Liver (tissue), 9 donors: Measurements from ENCODE around the gene ANKRD13D. TPM values are rescaled to one million over a fixed set of nuclear protein-coding genes. Genes with fewer than 3 reads are reported as not detected.

Experiments
- DNase-seq: peaks from one replicate; pipeline ENCODE4 v3.0.0-alpha.2; 2017; ENCODE audit warnings: low spot score
- H3K27ac ChIP-seq, 2 donors: one replicate each; pipeline ENCODE4 v1.7.0; 2013; ENCODE audit warnings: inconsistent platforms in 2 of 2, low read length in 2 of 2, control low read depth in 1 of 2, low read depth in 1 of 2, mild to moderate bottlenecking in 1 of 2
- H3K27me3 ChIP-seq, 4 donors: one replicate each; pipeline versions ENCODE4 v1.6.1 to v1.7.0; 2013; ENCODE audit warnings: low read length in 3 of 4, inconsistent platforms in 1 of 4, mild to moderate bottlenecking in 1 of 4, moderate library complexity in 1 of 4; ENCODE audit not compliant: control insufficient read depth in 4 of 4, insufficient read depth in 4 of 4
- H3K36me3 ChIP-seq, 4 donors: one replicate each; pipeline versions ENCODE4 v1.6.1 to v1.7.0; 2013; ENCODE audit warnings: low read length in 3 of 4, mild to moderate bottlenecking in 3 of 4, low read depth in 1 of 4, moderate library complexity in 1 of 4; ENCODE audit not compliant: control insufficient read depth in 4 of 4, insufficient read depth in 3 of 4
- H3K4me1 ChIP-seq, 4 donors: one replicate each; pipeline versions ENCODE4 v1.6.1 to v1.7.0; 2013; ENCODE audit warnings: low read length in 3 of 4, mild to moderate bottlenecking in 3 of 4, moderate library complexity in 1 of 4; ENCODE audit not compliant: control insufficient read depth in 4 of 4, insufficient read depth in 4 of 4
- H3K4me3 ChIP-seq, 3 donors: one replicate each; pipeline versions ENCODE4 v1.6.1 to v1.7.0; 2013; ENCODE audit warnings: low read length in 3 of 3, control low read depth in 1 of 3, low read depth in 1 of 3, mild to moderate bottlenecking in 1 of 3
- H3K9ac ChIP-seq, 2 donors: one replicate each; pipeline ENCODE4 v1.7.0; 2013; ENCODE audit warnings: low read length in 2 of 2, mild to moderate bottlenecking in 2 of 2, moderate library complexity in 2 of 2, control low read depth in 1 of 2, low read depth in 1 of 2
- H3K9me3 ChIP-seq, 4 donors: one replicate each; pipeline versions ENCODE4 v1.6.1 to v1.7.0; 2013; ENCODE audit warnings: low read length in 3 of 4; ENCODE audit not compliant: control insufficient read depth in 4 of 4
- EGR1 ChIP-seq, 2 donors: IDR thresholded peaks; 2 replicates each; pipeline ENCODE4 v1.6.1; 2016 to 2018; ENCODE audit warnings: antibody characterized with exemption in 2 of 2, low read depth in 2 of 2
- FOXA1 ChIP-seq: IDR thresholded peaks from 2 replicates; pipeline ENCODE4 v1.6.1; 2016; ENCODE audit warnings: antibody characterized with exemption
- FOXA2 ChIP-seq: IDR thresholded peaks from 2 replicates; pipeline ENCODE4 v1.6.1; 2016; ENCODE audit warnings: antibody characterized with exemption
- GABPA ChIP-seq, 2 donors: IDR thresholded peaks in 1 of 2; conservative IDR thresholded peaks in 1 of 2; 2 replicates each; pipeline ENCODE4 v1.6.1; 2016; ENCODE audit warnings: antibody characterized with exemption in 2 of 2, mild to moderate bottlenecking in 1 of 2, moderate library complexity in 1 of 2
- HNF4A ChIP-seq, 2 donors: conservative IDR thresholded peaks; 2 replicates each; pipeline ENCODE4 v1.6.1; 2016; ENCODE audit warnings: antibody characterized with exemption in 2 of 2, mild to moderate bottlenecking in 2 of 2
- HNF4G ChIP-seq: IDR thresholded peaks from 2 replicates; pipeline ENCODE4 v1.6.1; 2016; ENCODE audit warnings: antibody characterized with exemption
- JUND ChIP-seq, 2 donors: IDR thresholded peaks; 2 replicates each; pipeline ENCODE4 v1.6.1; 2016; ENCODE audit warnings: antibody characterized with exemption in 2 of 2
- NR2F2 ChIP-seq: IDR thresholded peaks from 2 replicates; pipeline ENCODE4 v1.6.1; 2016; ENCODE audit warnings: antibody characterized with exemption
- RAD21 ChIP-seq, 2 donors: IDR thresholded peaks; 2 replicates each; pipeline ENCODE4 v1.6.1; 2016; ENCODE audit warnings: antibody characterized with exemption in 2 of 2, mild to moderate bottlenecking in 2 of 2
- RXRA ChIP-seq, 2 donors: IDR thresholded peaks; 2 replicates each; pipeline ENCODE4 v1.6.1; 2017 to 2018; ENCODE audit warnings: antibody characterized with exemption in 2 of 2, mild to moderate bottlenecking in 1 of 2
- SP1 ChIP-seq: IDR thresholded peaks from 2 replicates; pipeline ENCODE4 v1.6.1; 2018; ENCODE audit warnings: antibody characterized with exemption, mild to moderate bottlenecking
- TAF1 ChIP-seq: conservative IDR thresholded peaks from 2 replicates; pipeline ENCODE4 v1.6.1; 2016; ENCODE audit warnings: antibody characterized with exemption, mild to moderate bottlenecking
- YY1 ChIP-seq: IDR thresholded peaks from 2 replicates; pipeline ENCODE4 v1.6.1; 2016; ENCODE audit warnings: antibody characterized with exemption, mild to moderate bottlenecking
- WGBS: extraction: QIAGEN DNeasy Blood & Tissue Kit; methylation state at CpG from one replicate; pipeline ENCODE4 v1.1.7; 2013; 5-methylcytosine and 5-hydroxymethylcytosine counted together
- polyA plus RNA-seq, 2 donors: library from polyadenylated mRNA; stranded (reverse) in 1 of 2; unstranded in 1 of 2; fragments of 200-250 nt in 1 of 2; fragments of >200 nt in 1 of 2; fragmentation: Nextera tagmentation in 1 of 2; extraction: Ambion mirVana in 1 of 2; gene quantifications; one replicate each; pipeline versions ENCODE4 v1.2.1 to v1.2.3, GENCODE V29; 2013 to 2015
- total RNA-seq, 2 donors: library from RNA; depleted of rRNA; stranded (reverse); fragments of >200 nt; gene quantifications; one replicate each; pipeline ENCODE4 v1.2.3, GENCODE V29; 2014
- TF ChIP-seq, protein P1 (sequence below): IDR thresholded peaks from 2 replicates; pipeline ENCODE4 v1.6.1; 2016; ENCODE audit warnings: antibody characterized with exemption, mild to moderate bottlenecking
- TF ChIP-seq, protein P2 (sequence below): IDR thresholded peaks from 2 replicates; pipeline ENCODE4 v1.6.1; 2016; ENCODE audit warnings: antibody characterized with exemption
- TF ChIP-seq, protein P3 (sequence below): IDR thresholded peaks from 2 replicates; pipeline ENCODE4 v1.6.1; 2016; ENCODE audit warnings: antibody characterized with exemption
- TF ChIP-seq, protein P4 (sequence below): fragments of 150-350 bp; IDR thresholded peaks from 2 replicates; pipeline ENCODE4 v1.5.1; 2017; ENCODE audit warnings: improper control_type of control experiment, low read depth, low read length; ENCODE audit not compliant: missing input control
- TF ChIP-seq, protein P5 (sequence below): IDR thresholded peaks from 2 replicates; pipeline ENCODE4 v1.6.1; 2016; ENCODE audit warnings: antibody characterized with exemption
- donor health status: healthy.
- donor health status: healthy.
- donor health status: healthy.
- donor health status: healthy.
- donor health status: healthy.

Gene ANKRD13D
- total and polyA plus RNA-seq, 4 donors: 5.5 to 15.0 (median 5.9) TPM

DNA sequence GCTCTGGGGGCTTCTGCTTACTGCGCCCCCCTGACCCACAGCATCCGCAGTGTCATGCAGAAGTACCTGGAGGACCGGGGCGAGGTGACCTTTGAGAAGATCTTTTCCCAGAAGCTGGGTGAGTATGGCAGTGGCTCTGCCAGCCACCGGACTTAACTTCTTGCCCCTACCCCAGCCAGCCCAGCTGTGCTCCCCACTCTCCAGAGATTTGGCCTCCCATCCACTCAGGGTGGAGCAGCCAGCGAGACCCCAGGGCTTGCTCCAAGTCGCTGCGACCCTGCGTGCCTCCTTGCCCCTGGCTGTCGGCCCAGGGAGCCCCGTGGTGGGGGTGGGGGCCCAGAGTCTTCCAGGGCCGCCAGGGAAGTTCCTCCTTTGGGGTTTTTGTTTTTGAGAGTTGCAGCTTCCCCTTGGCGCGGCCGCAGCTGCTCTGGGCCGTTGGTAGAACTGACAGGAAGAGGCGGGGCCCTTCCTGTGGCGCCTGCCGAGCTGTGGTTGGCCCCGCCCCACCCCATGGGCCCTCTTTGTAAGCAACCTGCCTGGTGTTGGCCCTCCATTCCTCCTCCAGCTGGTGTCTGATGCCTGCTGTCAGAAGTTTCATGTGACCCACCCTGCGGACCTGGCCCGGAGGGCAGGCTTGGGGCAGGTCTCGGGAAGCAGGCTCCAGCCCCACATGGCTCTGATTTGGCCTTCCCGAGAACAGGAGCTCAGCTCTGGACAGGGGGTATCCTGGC lies 11.7 kb upstream of the ANKRD13D start:
- H3K27ac ChIP-seq: peak overlapping the region; percentile 67 to 71
- no peaks in the 10 kb centered on the region for H3K27me3 ChIP-seq
- H3K9ac ChIP-seq: no peak overlapping the region
- TF ChIP-seq, protein P1, sequence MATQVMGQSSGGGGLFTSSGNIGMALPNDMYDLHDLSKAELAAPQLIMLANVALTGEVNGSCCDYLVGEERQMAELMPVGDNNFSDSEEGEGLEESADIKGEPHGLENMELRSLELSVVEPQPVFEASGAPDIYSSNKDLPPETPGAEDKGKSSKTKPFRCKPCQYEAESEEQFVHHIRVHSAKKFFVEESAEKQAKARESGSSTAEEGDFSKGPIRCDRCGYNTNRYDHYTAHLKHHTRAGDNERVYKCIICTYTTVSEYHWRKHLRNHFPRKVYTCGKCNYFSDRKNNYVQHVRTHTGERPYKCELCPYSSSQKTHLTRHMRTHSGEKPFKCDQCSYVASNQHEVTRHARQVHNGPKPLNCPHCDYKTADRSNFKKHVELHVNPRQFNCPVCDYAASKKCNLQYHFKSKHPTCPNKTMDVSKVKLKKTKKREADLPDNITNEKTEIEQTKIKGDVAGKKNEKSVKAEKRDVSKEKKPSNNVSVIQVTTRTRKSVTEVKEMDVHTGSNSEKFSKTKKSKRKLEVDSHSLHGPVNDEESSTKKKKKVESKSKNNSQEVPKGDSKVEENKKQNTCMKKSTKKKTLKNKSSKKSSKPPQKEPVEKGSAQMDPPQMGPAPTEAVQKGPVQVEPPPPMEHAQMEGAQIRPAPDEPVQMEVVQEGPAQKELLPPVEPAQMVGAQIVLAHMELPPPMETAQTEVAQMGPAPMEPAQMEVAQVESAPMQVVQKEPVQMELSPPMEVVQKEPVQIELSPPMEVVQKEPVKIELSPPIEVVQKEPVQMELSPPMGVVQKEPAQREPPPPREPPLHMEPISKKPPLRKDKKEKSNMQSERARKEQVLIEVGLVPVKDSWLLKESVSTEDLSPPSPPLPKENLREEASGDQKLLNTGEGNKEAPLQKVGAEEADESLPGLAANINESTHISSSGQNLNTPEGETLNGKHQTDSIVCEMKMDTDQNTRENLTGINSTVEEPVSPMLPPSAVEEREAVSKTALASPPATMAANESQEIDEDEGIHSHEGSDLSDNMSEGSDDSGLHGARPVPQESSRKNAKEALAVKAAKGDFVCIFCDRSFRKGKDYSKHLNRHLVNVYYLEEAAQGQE: no peak
- TF ChIP-seq, protein P2, sequence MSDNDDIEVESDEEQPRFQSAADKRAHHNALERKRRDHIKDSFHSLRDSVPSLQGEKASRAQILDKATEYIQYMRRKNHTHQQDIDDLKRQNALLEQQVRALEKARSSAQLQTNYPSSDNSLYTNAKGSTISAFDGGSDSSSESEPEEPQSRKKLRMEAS: no peak
- TF ChIP-seq YY1: peak; percentile 37
- no peak for TF ChIP-seq FOXA2
- TF ChIP-seq, protein P3, sequence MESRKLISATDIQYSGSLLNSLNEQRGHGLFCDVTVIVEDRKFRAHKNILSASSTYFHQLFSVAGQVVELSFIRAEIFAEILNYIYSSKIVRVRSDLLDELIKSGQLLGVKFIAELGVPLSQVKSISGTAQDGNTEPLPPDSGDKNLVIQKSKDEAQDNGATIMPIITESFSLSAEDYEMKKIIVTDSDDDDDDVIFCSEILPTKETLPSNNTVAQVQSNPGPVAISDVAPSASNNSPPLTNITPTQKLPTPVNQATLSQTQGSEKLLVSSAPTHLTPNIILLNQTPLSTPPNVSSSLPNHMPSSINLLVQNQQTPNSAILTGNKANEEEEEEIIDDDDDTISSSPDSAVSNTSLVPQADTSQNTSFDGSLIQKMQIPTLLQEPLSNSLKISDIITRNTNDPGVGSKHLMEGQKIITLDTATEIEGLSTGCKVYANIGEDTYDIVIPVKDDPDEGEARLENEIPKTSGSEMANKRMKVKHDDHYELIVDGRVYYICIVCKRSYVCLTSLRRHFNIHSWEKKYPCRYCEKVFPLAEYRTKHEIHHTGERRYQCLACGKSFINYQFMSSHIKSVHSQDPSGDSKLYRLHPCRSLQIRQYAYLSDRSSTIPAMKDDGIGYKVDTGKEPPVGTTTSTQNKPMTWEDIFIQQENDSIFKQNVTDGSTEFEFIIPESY: no peak
- TF ChIP-seq GABPA (IDR thresholded peaks at IDR 0.05 in 1 of 2, conservative IDR thresholded peaks at IDR 0.05 in 1 of 2): peak in 1 of 2 donors; percentile 58
- TF ChIP-seq FOXA1: no peak
- TF ChIP-seq, protein P4, sequence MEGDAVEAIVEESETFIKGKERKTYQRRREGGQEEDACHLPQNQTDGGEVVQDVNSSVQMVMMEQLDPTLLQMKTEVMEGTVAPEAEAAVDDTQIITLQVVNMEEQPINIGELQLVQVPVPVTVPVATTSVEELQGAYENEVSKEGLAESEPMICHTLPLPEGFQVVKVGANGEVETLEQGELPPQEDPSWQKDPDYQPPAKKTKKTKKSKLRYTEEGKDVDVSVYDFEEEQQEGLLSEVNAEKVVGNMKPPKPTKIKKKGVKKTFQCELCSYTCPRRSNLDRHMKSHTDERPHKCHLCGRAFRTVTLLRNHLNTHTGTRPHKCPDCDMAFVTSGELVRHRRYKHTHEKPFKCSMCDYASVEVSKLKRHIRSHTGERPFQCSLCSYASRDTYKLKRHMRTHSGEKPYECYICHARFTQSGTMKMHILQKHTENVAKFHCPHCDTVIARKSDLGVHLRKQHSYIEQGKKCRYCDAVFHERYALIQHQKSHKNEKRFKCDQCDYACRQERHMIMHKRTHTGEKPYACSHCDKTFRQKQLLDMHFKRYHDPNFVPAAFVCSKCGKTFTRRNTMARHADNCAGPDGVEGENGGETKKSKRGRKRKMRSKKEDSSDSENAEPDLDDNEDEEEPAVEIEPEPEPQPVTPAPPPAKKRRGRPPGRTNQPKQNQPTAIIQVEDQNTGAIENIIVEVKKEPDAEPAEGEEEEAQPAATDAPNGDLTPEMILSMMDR: no peak
- TF ChIP-seq RAD21 (IDR thresholded peaks at IDR 0.05): peak in 1 of 2 donors; percentile 24
- no peak for TF ChIP-seq HNF4G
- no peak for TF ChIP-seq JUND (IDR thresholded peaks at IDR 0.05)
- TF ChIP-seq TAF1: no peak
- TF ChIP-seq, protein P5, sequence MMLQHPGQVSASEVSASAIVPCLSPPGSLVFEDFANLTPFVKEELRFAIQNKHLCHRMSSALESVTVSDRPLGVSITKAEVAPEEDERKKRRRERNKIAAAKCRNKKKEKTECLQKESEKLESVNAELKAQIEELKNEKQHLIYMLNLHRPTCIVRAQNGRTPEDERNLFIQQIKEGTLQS: no peak
- no peak for TF ChIP-seq RXRA (IDR thresholded peaks at IDR 0.05)
- TF ChIP-seq NR2F2: peak; percentile 21
- TF ChIP-seq EGR1 (IDR thresholded peaks at IDR 0.05; ENCODE audit: low read depth in 2 of 2): no peak
- TF ChIP-seq SP1: peak; percentile 60
- TF ChIP-seq HNF4A (conservative IDR thresholded peaks at IDR 0.05): no peak
- H3K36me3 ChIP-seq: peaks cover 11 to 24% (median 15%) of the 10 kb centered on the region in 4 donors
- 57% methylated on average over 24 of the region's 24 CpGs for WGBS
- no peaks in the 10 kb centered on the region for H3K9me3 ChIP-seq
- peak; percentile 75 for DNase-seq
- H3K4me3 ChIP-seq: no peak overlapping the region
- H3K4me1 ChIP-seq: peaks cover 7 to 48% (median 17%) of the 10 kb centered on the region in 4 donors
